GM18870 (cell line): ENCODE data around the gene CARD9.
"Not testable (repeated sequence)": the region's sequence is repeated elsewhere in the genome, so short reads cannot be mapped to it uniquely, and the experiment has no call there.

Experiments used
- ATAC-seq: cut with Tn5 transposase; IDR thresholded peaks from one replicate; pipeline ENCODE4 v1.9.1; 2021; ENCODE audit warnings: moderate library complexity; ENCODE audit not compliant: unreplicated experiment

The CARD9 gene

DNA sequence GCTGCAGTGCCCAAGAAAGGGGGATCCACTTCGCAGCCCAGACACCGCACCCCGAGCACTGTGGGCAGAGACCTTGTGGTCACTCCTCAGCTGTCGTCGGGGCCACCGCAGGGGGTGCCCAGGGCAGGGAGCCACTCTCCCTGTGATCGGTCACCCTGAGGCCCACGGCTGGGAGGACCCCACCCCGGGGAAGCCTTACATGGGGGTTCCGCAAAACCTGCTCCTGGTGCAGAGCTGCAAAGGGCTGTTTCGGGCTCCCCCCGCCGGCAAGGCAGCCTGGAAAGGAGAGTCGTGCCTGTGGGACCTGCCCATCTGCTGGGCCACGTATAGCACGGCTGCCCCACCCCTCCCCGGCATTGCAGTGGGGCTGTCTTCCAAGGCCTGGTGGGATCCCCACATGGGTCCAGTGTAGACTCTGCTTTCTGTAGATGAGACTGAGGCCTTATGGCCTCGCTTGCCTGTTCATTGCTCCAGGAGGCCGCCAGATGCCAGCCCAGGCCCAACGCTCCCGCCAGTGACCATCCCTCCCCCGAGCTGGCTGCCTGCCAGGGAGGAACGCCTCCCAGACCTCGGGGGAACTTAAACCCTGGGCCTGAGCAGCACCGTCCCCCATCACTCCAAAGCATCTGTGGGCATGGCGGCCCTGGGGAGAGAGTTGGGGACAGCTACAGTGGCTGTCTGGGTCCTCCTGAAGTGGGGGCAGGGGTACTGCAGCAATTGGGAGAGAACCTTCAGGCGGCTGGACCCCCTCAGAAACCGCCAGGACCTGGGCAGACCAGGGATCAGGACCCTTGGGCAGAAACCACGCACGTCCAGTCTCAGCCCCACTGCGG, 8.3 kb downstream of the CARD9 start:
- no peak for ATAC-seq

DNA sequence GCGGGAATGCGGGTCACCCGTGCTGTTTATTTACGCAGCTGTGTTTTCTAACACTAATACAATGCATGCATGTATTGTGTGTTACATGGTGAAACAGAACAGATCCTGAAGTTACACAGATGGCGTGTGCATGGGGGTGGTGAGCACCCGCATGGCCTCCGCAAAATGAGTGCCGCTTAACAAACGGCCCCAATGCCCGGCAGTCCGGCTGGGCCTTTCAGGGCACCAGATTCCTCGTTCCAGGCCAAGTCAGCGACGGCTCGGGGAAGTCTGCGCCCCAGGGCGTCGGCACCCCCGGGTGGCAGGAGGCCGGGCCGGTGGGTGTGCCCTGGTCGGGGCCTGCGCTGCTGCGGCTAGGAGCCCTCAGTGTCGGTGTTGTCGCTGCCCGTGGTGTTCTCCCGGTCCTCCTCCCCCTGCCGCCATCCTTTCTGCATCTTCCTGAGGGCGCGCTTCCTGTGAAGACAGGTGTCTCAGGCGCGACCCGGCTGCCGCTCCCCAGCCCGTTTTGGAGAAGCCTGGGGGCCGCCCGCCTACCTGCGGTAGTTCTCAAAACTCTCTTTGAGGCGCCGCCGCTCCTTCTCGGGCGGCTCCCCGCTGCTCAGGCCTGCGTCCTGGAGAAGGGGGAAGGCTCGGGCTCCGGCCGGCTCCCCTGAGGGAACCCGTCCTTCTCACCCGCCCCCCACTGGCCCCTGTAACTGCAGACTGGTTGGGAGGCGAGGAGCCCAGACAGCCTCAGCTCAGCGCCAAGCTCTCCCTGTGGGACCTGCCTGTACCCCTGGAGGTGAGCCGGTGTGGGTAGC, 9.3 kb downstream of the CARD9 start:
- ATAC-seq: peak; percentile 14

DNA sequence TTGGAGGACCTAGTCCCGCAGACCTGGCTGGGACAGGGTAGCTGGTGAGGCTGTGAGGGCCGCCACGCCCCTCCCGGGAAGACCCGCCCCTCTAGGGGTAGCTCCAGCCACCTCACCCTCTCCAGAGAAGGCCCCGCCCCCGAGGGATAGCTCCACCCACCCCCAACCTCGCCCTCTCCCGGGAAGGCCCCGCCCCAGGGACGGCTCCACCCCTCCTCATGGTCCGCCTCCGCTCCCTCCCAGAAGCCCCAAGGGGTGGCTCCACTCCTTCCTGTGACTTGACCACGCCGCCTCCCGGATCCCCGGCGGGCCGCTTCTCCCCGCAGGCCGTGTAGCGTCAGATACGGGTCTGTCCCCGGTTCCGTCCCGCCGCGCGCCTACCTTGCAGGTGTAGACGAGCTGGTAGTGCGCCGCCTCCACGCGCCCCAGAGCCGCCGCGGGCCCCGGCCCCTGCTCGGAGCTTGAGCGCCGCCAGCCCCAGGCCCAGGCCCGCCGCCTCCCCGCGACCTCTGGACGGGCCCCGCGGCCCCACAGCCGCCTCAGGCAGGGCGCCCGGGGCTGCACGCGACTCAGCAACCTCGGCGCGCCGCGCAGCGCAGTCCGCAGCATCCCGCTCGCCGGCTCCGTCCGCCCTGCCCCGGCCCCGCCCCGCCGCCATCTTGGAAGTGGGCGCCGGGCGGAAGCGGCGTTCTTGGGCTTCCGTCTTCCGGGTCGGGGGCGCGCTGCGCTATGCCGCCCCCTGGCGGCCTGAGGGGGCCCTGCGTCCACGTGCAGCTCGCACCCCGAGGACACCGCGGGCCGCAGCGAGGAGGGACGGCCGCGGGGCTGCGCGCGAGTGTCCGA, 10.1 kb downstream of the CARD9 start, which contains the start of gene DNLZ:
Gene DNLZ, minus strand, starts transcription at position 639 of the 843 bp plus-strand sequence. Its CDS starts 30 bp downstream, at position 609.
- ATAC-seq: peak; percentile 51

DNA sequence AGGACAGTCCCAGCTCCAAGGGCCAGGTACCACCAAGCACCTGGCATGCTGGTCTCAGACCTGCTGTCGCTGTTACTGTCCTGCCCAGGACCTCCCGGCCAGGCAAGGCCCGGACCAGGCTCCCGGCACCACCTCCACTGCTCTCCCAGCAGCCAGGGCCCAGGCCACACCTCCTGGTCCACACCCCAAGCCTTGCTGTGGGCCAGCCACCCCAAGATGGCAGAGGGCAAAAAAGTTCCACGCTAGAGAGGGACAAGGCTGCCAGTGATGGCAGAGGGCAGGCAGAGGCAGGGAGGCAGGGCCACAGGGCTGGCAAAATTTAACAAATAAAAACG, 11.1 kb downstream of the CARD9 start:
- no peak for ATAC-seq

DNA sequence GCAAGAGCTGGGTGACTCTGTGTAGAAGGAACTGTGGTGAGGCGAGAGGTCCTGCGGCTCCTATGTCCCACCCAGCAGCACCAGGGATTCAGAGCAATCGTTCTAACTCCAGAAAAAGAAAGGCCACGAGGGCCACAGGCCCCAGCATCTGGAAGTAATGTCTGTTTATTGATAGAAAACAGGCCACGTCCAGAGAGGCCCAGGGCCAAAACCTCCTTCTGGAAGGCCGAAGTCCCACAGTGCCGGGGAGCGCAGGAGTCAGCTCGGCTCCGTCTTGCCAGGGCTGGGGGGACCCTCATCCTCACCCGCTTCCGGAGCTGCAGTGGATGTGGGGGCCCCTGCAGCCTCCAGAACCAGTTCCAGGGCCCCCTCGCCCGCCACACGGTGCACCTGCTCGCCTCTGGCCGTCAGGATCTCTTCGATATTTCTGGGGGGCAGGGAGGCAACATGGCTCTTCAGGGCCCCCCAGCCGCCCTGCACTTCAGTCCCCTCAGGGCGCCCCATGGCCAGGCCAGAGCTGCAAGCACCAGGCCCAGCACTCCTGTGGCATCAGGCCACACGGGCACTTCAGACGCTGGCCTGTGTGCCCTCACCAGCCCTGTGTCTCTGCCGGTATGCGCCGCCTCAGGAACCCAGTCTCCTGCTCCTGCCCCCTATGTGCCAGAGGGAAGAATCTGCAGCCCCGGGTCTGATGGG, 11.6 kb downstream of the CARD9 start:
- no peak for ATAC-seq

DNA sequence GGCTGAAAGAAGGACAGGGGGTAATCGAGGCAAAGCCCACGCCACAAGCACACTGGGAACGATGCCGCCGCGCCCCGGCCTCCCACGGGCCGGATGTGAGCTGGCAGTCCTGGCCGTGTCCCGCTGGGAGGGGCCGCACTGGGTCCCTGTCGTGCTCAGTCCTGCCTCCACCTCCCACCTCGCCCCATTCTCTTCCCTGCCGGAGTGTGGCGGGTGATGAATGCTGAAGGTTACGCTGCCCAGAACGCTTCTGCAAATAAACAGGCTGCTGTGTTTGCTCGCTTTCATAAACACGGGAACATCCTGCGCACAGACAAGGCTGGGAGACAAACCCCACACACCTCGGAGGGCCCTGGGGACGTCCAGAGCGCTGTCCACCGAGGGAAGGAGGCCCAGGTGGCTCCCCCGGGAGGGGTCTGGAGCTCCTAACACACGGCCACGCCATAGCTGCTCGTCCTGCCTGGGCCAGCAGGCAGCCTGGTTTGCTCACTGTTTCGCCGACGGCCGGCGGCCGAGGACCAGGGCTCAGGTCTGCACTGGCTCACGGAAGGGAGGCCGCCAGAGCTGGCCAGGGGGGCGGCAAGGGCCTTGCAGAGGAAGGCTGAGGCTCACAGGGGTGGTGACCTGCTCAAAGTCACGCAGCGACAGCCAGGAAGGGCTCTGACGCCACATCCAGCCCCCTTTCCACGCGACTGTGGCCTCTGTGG, 12.3 kb downstream of the CARD9 start:
- no peak for ATAC-seq

DNA sequence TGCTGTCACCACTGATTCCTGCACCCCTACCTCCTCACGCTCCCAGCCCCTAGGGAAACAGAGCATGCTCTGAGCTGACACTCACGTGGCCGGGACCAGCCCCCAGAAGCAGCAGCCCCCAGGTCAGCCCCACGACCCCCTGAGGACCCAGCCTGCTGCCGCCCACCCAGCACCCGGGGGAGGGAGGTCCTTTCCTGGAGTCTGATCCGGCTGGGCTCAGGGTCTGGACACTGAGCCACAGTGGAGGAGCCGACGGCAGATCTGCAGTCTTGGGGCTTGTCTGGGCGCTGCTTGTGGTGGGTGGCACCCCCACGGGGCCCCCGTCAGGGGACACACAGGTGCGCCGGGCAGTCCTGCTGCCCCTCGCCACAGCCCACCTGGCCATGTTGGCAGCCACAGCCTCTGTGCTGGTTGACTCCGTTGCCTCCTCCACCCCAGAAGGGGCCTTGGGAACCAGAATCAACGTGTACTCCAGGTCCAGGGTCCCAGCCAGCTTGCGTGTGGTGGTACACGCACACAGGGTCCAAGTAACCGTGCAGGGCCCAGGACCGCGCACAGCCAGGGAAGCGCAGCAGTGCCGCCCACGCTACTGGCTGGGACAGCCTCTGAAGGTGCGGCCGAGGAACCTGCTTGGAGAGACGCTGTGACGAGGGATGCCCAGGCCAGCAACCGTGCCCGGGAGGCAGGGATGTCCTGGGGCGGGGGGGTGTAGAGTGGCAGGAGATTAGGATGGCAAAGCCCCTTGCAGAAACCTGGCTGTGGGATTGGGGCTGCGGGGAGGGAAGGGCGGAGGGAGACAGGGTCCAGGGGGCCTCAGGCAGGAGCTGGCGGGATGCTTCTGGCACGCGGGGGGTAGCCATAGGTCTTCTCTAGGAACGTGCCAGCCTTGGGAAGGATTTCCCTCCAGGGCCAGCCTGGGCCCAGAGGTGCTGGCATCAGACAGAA, 13.4 kb downstream of the CARD9 start:
- no peak for ATAC-seq

DNA sequence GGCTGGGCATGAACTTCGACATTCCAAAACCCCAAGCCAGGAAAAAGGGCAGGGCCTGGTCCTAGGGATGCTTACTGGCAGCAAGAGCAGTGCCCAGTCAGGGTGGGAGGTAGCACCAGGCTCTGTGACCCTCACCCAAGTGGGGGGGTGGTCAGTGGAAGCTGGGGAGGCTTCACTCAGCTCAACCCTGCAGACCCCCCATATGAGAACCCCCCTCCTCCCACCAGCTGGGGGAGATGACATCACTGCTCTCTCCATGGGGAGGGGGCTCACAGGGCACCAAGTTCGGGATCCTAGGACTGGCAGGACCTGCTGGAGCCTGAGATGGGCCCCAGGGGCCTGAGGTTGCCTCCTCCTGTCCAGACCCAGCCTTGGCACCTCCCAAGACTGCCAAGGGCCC, 14.6 kb downstream of the CARD9 start:
- no peak for ATAC-seq

DNA sequence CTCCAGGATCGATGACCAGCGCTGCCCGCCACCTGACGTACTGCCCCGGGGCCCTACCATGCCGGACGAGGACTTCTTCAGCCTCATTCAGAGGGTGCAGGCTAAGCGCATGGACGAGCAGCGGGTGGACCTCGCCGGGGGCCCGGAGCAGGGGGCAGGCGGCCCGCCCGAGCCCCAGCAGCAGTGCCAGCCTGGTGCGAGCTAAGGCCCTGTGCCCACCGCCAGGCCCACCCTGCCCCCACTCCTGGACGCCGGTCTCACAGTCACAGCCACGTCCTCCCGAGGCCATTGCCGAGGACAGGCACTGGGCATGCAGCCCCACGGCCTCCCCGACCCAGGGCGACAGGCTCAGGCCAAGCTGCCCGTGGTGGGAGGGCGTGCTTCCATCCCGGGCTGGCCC, 15.5 kb downstream of the CARD9 start:
- ATAC-seq: no peak

DNA sequence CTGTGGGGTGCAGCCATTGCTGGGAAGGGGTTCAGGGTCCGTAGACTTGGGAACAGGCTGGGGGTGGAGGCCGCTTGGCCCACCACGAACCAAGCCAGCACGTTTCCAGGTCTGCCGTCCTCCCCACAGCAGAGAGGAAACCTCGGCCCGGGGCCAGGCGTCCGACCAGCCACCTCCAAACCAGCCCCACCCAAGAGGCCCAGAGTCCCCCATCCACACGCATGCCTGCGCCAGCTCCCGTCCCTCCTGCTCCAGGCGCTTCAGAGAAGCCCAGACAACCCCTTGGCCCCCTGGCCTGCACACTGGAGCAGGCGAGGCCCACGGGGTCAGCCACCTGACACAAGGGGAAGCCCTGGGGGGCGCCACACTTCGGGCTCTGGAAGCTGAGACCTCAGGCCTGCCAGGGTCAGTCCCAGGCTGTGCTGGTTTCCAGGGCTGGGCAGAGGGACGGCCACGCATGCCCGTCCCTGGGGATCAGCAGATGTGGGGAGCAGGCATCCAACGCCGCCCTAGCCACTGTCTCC, 16.2 kb downstream of the CARD9 start:
- ATAC-seq: no peak

DNA sequence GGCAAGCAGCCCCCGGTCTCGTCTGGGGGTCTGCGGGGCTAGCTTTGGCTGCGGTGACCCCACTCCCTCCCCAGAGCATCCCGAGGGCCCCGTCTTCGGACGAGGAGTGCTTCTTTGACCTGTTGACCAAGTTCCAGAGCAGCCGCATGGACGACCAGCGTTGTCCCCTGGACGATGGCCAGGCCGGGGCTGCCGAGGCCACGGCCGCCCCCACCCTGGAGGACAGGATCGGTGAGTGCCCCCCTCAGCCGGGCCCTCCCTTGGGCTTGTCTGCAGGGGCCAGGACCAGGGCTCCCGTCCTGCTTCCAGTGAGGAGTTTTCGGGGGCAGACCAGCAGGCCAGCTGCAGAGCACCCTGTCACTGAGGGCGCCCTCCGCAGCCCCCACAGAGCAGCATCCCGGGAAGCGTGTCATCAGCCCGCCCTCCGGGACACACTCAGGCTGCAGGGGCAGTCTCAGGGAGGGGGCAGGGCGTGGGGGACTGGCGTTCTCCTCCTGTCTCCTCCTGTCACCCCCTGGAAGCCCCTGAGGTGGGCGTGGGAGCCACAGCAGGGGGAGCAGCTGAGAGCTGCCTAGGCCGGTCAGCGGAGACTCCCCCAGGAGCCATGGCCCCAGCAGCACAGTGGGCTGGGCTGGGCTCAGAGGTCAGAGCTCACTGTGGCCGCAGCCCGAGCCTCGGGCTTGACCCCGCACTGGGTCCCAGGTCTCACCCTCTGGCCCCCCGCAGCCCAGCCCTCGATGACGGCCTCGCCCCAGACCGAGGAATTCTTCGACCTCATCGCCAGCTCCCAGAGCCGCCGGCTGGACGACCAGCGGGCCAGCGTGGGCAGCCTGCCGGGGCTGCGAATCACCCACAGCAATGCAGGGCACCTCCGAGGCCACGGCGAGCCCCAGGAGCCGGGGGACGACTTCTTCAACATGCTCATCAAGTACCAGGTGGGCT, 17.6 kb downstream of the CARD9 start:
- no peak for ATAC-seq

DNA sequence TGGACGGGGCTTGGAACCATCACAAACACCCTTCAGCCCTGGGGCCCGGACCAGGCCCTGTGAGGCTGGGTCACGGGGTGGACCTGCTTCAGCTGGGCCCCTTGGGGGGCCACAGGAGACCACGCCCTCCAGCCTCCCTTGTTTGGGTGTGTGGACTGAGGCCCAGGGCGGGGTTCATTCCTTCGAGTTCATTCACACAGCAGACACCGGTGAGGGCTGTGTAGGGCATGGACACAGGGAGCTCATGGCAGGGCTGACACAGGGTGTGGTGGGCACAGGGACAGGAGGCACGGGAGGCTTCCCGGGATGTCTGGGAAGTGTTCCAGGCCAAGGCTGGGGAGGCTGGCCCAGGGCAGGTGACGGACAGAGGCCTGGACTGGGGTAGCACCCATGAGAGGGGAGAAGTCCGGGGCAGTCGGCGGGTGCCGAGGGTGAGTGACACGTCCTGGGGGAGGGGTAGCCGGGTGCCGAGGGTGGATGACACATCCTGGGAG, 18.8 kb downstream of the CARD9 start:
- no peak for ATAC-seq

DNA sequence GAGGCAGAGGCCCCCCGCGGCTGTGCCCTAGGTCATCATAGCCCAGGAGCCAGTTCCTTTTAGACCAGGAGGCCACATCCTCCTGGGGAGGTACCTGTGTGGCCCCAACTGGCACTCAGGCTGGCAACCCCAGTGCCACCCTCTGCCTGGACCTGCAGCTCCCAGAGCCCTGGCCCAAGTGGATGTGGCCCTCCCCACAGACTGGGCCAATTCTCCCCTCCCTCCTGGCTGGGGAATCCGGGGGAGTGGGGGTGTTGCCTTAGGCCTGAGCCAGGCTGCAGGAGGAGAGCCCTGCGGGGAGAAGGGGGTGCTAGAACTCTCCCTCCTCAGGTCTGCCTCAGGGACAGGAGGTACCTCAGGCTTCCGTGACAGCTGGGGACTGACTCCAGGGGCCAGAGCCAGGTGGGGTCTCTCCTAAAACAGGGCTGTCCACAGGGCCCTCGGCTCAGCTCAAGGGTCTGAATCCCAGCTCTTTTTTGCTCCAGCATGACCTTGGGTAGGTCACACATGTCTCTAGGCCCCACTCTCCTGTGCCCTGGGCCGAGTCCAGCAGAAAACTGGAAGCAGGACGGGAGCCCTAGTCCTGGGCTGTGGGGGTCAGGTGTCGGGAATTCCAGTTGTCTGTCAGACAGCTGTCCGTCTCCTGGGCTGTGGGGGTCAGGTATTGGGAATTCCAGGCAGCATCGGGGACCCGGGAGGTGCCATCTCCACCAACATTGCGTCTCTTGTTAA, 19.5 kb downstream of the CARD9 start:
- ATAC-seq: no peak

DNA sequence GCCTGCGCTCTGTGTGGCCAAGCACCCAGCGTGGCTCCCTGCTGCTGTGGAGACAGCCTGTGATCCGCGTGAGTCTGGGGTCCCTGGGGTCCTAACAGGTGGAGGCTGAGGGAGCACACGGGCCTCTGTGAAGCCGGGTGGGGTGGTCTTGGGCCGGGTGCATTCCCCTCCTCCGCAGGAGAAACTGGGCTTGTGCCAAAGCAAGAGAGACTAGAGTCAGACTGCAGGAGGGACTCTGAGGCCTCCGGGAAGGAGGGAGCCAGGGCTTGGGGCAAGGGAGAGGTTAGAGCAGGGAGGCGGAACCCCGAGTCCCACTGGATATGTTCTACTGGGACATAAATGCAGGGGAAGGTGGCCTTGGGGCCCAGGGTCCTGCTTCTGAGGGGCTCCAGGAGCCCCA, 20.4 kb downstream of the CARD9 start:
- ATAC-seq: no peak

DNA sequence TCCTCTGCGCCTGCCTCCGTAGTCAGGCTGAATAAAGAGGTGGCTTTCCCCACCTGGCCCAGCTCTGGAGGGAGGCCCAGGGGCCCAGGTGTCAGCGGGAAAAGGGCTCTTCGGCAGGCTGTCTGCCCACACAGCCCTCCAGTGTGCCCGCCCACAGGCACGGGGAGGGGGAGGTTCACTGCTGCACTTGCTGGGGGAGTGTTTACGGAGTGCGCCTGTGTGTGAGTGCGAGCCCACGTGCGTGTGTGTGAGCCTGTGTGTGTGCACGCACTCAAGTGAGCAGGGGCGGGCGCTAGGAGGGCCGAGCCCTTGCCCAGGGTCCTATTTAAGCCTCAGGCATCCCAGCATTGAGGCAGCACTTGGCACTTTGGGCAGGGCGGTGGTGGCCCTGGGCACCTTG, 20.8 kb downstream of the CARD9 start:
- ATAC-seq: no peak

DNA sequence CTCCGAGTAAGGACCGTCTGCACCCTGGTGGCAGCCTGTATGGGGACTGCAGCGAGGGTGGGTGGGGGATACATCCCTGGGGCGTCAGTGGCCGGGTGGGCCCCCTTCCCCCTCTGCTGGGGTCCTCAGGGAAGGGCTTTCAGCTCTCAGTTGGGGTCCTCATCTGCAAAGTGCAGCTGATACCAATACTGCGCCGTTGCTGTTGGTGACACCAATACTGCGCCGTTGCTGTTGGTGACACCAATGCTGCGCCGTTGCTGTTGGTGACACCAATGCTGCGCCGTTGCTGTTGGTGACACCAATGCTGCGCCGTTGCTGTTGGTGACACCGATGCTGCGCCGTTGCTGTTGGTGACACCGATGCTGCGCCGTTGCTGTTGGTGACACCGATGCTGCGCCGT, 21.6 kb downstream of the CARD9 start:
- ATAC-seq: not testable (repeated sequence)

DNA sequence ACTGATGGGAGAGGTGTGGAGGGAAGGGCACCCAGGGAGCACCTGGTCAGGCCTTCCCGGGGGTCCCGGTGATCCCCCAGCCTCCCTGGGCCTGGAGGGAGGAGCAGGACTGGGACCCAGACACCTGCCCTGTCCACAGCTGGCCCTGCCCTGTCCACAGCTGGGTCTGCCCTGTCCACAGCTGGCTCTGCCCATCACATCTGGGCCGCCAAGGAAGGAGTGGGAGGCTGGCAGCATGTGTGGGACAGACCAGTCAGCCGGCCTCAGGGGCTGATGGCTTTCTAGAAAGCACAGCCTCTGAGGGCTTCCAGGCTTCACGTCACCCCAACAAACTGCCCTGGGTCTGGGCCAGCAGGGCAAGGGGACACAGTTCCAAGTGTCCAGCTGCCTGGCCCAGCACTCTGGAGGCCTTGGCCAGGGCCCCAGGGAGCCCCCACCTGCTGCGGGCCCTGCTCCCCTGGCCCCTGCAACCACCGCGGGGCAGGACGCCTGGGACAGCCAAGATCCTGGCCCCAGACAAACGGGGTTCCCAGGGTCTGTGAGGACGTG, 22.1 kb downstream of the CARD9 start:
- ATAC-seq: no peak
